SK-N-DZ (cell line): ENCODE measurements around the gene KRTAP16-1.
A peak's percentile ranks its signal among the peaks of the same experiment; 100 is the strongest.

Experiments used
- DNase-seq: peaks from one replicate; pipeline ENCODE4 v3.0.0-alpha.2; 2015; ENCODE audit warnings: low spot score

The KRTAP16-1 gene

GRCh38 chr17:41329279-41329948, 20.3 kb upstream of the KRTAP16-1 start:
- peak; percentile 12 for DNase-seq

DNA sequence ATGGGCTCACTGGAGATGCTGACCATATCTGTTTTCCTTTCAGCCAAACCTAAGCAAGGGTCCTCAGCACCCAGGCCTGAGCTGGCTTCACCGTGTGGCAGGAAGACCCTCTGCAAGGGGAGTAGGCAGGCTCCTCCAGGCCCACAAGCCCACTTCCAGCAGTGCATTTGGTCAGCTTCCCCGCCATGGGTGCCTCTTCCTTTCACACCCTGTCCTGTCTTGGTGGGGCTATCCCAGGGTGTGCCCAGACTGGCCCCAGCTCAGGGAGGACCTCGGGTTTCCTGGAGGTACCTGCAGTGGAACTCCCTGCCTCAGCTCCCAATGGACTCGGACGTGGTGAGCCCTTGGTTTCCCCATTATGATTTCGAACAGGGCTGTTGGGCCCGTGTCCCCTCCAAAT, 19.1 kb upstream of the KRTAP16-1 start:
- DNase-seq: no peak

DNA sequence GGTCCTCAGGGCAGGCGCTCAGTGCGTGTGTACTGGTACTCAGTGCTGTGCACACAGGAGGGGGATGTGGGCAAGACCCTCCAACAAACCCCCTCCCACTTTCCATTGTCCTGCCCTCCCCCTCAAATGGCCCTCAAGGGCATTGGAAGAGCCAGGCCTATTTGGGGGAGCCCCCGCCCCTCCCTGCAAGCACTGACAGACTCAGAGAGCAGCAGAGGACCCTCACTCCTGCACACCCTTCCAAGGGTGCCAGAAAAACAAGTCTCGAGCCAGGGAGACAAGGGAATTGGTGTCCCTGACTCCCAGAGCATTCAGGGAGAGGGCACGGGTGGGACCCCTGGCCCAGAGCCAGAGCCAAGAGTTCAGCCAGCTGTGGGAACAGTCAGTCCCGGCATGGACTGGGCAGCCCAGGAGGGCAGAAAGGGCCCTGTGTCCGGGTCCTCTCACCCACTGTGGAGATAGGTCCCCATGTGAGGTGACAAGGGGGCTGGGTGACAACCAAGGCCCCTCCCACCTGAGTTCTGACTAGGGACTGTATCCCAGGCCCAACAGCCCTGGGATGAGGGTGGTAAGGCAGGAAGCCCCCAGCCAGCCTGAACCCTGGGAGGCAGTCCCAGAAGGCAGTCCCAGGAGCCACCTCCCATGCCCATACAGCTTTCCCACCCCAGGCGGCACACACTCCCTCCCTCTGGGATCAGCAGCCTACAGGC, 18.5 kb upstream of the KRTAP16-1 start:
- DNase-seq: no peak

DNA sequence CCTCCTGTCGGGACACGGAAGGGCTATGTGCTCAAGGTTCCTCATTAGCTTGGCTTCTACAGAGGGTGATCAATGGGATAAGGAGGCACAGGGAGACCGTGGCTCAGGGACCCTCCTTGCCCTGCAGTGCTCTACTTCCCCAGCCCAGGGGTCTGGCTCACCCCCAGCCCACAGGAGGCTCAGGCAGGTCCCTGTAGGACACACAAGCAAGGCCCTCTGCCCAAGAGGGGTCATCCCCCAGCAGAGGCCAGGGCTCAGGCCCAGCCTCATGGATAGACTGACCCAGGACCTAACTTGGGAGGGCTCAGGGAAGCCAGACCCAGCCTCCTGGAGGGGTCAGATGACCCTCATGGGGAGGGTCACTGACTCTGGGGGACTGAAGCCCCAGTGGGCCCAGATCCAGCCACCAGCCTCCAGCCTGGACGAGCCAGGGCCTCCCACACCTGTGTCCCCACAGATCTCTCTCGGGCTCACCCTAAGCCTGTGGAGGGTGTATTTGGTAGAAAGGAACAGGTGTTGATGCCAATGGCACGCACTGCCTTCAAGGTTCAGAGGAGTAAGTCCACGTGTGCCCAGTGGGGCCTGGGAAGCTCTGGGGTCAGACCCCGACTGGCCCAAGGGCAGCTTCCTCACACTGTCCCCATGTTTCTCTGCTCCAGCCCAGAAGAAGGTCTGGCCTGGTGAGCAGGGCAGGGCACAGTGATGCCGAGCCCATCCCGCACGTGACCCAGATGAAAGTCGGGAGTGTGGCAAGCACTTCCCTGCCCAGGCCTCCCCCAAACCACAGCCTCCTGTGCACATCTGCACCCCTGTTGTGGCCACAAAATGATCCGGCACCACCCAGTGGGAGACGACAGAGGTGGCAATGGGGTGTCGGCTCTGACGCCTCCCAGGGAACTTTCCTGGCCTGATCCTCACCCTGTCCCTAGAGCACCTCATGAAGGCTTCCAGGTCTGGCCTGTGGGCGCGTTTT, 17.4 kb upstream of the KRTAP16-1 start:
- DNase-seq: no peak

DNA sequence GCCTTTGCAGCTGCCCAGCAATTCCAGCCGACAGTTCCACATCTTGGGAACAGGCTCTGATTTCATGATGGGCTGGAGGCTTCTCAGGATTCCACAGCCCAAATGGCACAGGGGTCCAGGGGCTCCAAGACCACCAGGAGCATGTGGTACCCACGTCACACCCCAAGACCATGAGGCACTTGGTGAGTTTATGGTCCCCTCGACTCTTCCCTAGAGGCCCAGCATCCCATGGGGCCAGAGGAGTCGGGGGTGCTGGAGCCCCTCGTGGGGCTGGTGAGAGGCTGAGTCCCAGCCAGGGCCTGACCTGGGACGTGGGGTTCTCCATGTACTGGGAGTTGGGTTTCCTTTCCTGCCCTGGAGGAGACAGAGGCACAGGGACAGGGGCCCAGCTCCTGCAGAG, 16.5 kb upstream of the KRTAP16-1 start:
- no peak for DNase-seq

DNA sequence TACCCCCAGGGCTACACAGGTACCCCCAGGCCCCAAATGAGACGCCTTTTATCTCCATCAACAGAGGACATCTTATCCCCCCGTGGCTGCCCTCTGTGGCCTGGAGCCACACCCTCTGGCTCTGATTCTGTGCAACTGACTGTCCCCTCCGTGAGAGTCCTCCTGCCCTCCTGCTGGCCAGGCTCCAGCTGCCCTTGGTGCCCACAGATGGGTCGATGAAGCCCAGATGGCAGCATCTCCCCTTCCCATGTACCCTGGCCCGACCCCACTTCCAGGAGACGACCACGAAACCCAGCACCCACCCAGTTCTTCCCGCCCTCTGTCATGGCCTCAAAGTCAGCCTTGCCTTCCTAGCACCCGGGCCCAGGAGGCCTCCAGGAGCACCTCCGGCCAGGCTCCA, 16.0 kb upstream of the KRTAP16-1 start:
- DNase-seq: no peak

- DNase-seq: no peak
These were observed 15.3 kb upstream of the KRTAP16-1 start for GRCh38 chr17:41324180-41325075.

GRCh38 chr17:41322903-41323895, 14.1 kb upstream of the KRTAP16-1 start:
- no peak for DNase-seq

DNA sequence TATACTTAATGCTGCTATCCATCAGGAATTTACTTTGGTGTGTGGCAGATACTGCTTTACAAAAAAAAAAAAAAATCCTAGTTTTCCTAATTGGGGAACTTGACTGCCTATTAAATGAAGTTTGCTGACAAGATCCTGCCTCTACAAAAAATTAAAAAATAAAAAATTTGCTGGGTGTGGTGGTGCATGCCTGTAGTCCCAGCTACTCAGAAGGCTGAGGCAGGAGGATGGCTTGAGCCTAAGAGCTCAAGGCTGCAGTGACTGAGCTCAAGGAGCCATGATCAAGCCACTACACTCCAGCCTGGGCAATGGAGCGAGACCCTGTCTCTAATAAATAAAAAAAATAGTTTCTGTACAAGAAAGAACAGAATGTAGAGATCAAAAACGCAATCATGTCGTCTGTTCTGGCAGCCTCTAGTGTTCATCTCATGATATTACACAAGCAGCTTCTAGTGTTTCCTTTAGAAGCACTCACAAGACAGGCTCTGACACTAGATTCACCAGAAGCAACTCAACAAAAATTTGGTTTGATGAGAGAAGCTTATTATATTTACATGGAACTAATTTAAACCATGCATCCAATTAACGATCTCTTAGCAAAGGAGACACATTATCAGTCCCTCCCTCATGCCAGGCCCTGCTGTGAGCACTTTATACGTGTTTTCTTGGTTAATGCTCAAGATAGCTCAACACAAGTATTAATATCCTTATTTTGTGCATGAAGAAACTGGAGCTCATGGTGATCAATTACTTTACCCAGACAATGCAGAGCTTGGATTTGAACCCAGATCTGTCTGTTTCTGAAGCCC, 13.2 kb upstream of the KRTAP16-1 start:
- peak; percentile 11 for DNase-seq

- no peak for DNase-seq
These were observed 9.1 kb upstream of the KRTAP16-1 start for GRCh38 chr17:41318231-41318630.

GRCh38 chr17:41315814-41316445, 6.8 kb upstream of the KRTAP16-1 start:
- no peak for DNase-seq

DNA sequence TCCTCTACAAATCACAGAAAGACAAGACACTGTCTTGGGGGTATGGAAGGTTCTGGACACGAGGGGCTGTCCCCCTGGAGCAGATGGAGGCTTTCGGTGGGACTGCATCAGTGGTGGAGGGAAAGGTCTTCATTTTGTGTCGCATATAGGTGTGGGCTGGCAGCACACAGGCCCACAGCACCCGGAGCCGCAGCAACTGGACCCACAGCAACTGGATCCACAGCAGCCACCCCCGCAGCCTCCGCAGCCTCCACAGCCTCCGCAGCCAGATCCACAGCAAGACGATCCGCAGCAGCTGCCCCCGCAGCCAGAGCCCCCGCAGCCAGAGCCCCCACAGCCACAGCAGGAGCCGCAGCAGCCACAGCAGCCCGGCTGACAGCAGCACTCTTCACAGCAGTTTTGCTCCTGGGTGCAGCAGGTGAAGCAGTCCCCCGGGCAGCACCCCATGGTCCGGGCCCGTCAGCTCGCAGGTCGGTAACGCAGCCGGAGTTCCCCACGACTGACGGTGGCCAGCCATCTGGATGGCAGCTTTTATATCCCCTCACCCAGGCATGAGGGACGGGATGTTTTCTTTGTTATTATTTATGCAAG, 6.2 kb upstream of the KRTAP16-1 start, which contains the start of gene KRTAP17-1:
Gene KRTAP17-1 (minus strand): TSS at position 507 of the 591 bp plus-strand sequence. CDS start 60 bp downstream, at position 447.
- DNase-seq: no peak

- no peak for DNase-seq
These were observed 2.0 kb upstream of the KRTAP16-1 start for GRCh38 chr17:41311111-41311510.

GRCh38 chr17:41308251-41308917, 725 bp downstream of the KRTAP16-1 start:
- DNase-seq: no peak

DNA sequence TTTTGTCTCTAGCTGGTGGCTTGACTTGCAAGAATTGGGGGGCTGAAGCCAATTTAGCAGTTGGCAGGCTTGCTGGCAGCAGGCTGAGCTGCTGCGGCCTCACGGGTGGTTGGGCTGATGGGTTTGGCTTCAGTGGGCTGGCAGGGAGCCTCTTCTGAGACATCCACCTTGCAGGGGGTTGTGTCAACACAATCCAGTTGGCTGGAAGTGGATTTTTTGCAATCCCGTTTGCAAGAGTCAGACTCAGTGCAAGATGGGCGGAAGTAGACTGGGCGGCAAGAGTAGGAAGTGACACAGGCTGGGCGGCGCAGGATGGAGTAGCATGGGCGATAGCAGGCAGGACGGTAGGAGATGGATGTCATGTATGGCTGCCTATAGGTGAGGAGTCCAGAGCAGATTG, 1.5 kb downstream of the KRTAP16-1 start:
- no peak for DNase-seq

- DNase-seq: no peak
These were observed 5.0 kb downstream of the KRTAP16-1 start for GRCh38 chr17:41304091-41304490.

GRCh38 chr17:41302981-41303380, 6.1 kb downstream of the KRTAP16-1 start:
- no peak for DNase-seq
